ENCODE data around the gene TXNIP. TPM values are rescaled to one million over a fixed set of nuclear protein-coding genes. Genes with fewer than 3 reads are reported as not detected.

Gene TXNIP
- total and polyA plus RNA-seq, 2 donors (not counting 1 experiment from before 2014, with no cell fraction given) = 542 to 1,651 TPM

GRCh38 chr1:145946477-145946986 is 49.8 kb downstream of the TXNIP start:
- H3K79me2 ChIP-seq (ENCODE audit: control insufficient read depth, insufficient read depth, low read length) = peaks cover 29% of the 10 kb centered on the region
- ChIA-PET CTCF (no interaction called here), POLR2A (no interaction called here)
- no peaks in the 10 kb centered on the region for H3K9me3 ChIP-seq (ENCODE audit: control extremely low read depth in 1 of 3, control insufficient read depth in 2 of 3, insufficient read depth in 1 of 3, low read length in 2 of 3)
- no peaks in the 10 kb centered on the region for H3K4me1 ChIP-seq (ENCODE audit: control insufficient read depth in 2 of 2, insufficient read depth in 2 of 2, low read length in 2 of 2)
- H3K4me3 ChIP-seq (ENCODE audit: control extremely low read depth in 1 of 5, extremely low read depth in 1 of 5, insufficient read depth in 1 of 5, low read depth in 2 of 5, low read length in 4 of 5) = no peak overlapping the region
- H3K4me1 Mint-ChIP-seq = peaks cover 3% of the 10 kb centered on the region
- no peak overlapping the region for H3K27ac ChIP-seq (ENCODE audit: low read length in 2 of 2)
- no peak overlapping the region for H3K9ac ChIP-seq (ENCODE audit: low read length)
- ATAC-seq (ENCODE audit: low read depth) (no peak), DNase-seq (no peak)
- H3K4me2 ChIP-seq (replicated peaks; ENCODE audit: low read depth, low read length, poor library complexity, severe bottlenecking) = no peak overlapping the region
- intact Hi-C loops (cut with micrococcal nuclease) = no loop called here
- TF ChIP-seq CTCF (IDR thresholded peaks at IDR 0.05) (no peak), EZH2 (IDR thresholded peaks at IDR 0.05; ENCODE audit: borderline replicate concordance, insufficient read depth, low read depth, low read length, poor library complexity, severe bottlenecking) (no peak)
- peaks cover 3 to 27% of the 10 kb centered on the region in 2 experiments for H3K36me3 ChIP-seq (replicated peaks in 1 of 2; ENCODE audit: control extremely low read depth in 1 of 2, control insufficient read depth in 1 of 2, extremely low read depth in 1 of 2, insufficient read depth in 2 of 2, low read length in 1 of 2)
- WGBS (ENCODE audit: insufficient coverage) = 88% methylated on average over 1 of the region's 4 CpGs
- no peak overlapping the region for H3K4me3 Mint-ChIP-seq
- H2AFZ ChIP-seq (ENCODE audit: insufficient read depth, low read depth, low read length, poor library complexity, severe bottlenecking) = no peak overlapping the region
- H3K27me3 ChIP-seq (replicated peaks in 1 of 4; ENCODE audit: control extremely low read depth in 1 of 4, control insufficient read depth in 3 of 4, insufficient read depth in 4 of 4, low read length in 3 of 4) = no peaks in the 10 kb centered on the region
- H4K20me1 ChIP-seq (ENCODE audit: control insufficient read depth, insufficient read depth, low read length, poor library complexity, severe bottlenecking) = no peaks in the 10 kb centered on the region
- H3K9me3 Mint-ChIP-seq (ENCODE audit: insufficient read depth) = no peaks in the 10 kb centered on the region
- no peak overlapping the region for H3K27ac Mint-ChIP-seq
- no peaks in the 10 kb centered on the region for H3K27me3 Mint-ChIP-seq

GRCh38 chr1:145944532-145944931 is 51.8 kb downstream of the TXNIP start:
- ChIA-PET CTCF (interaction anchor here (0.9 to 1.1 kb wide), 2 partner anchors 35 kb away, joined by 3 to 4 read pairs; no protein-coding TSS in a partner anchor), POLR2A (interaction anchor here (0.6 to 0.7 kb wide), 2 partner anchors 14 to 20 kb away, joined by 3 to 5 read pairs; partner anchors contain the start of genes ANKRD34A and POLR3GL)
- H3K9ac ChIP-seq (ENCODE audit: low read length) = no peak overlapping the region
- no peak for DNase-seq
- no peak overlapping the region for H3K27ac Mint-ChIP-seq
- intact Hi-C loops (cut with micrococcal nuclease) = no loop called here
- TF ChIP-seq CTCF (IDR thresholded peaks at IDR 0.05) (no peak), EZH2 (IDR thresholded peaks at IDR 0.05; ENCODE audit: borderline replicate concordance, insufficient read depth, low read depth, low read length, poor library complexity, severe bottlenecking) (no peak)
- WGBS (ENCODE audit: insufficient coverage) = 100% methylated on average over 1 of the region's 3 CpGs
- no peaks in the 10 kb centered on the region for H3K9me3 Mint-ChIP-seq (ENCODE audit: insufficient read depth)
- no peaks in the 10 kb centered on the region for H3K27me3 ChIP-seq (replicated peaks in 1 of 4; ENCODE audit: control extremely low read depth in 1 of 4, control insufficient read depth in 3 of 4, insufficient read depth in 4 of 4, low read length in 3 of 4)
- H3K79me2 ChIP-seq (ENCODE audit: control insufficient read depth, insufficient read depth, low read length) = peaks cover 10% of the 10 kb centered on the region
- no peaks in the 10 kb centered on the region for H3K9me3 ChIP-seq (ENCODE audit: control extremely low read depth in 1 of 3, control insufficient read depth in 2 of 3, insufficient read depth in 1 of 3, low read length in 2 of 3)
- H3K27me3 Mint-ChIP-seq = no peaks in the 10 kb centered on the region
- H3K27ac ChIP-seq (ENCODE audit: low read length in 2 of 2) = no peak overlapping the region
- no peak overlapping the region for H3K4me3 ChIP-seq (ENCODE audit: control extremely low read depth in 1 of 5, extremely low read depth in 1 of 5, insufficient read depth in 1 of 5, low read depth in 2 of 5, low read length in 4 of 5)
- peaks cover 3 to 26% of the 10 kb centered on the region in 2 experiments for H3K36me3 ChIP-seq (replicated peaks in 1 of 2; ENCODE audit: control extremely low read depth in 1 of 2, control insufficient read depth in 1 of 2, extremely low read depth in 1 of 2, insufficient read depth in 2 of 2, low read length in 1 of 2)
- H2AFZ ChIP-seq (ENCODE audit: insufficient read depth, low read depth, low read length, poor library complexity, severe bottlenecking) = no peak overlapping the region
- no peak overlapping the region for H3K4me2 ChIP-seq (replicated peaks; ENCODE audit: low read depth, low read length, poor library complexity, severe bottlenecking)
- ATAC-seq (ENCODE audit: low read depth) = no peak
- H4K20me1 ChIP-seq (ENCODE audit: control insufficient read depth, insufficient read depth, low read length, poor library complexity, severe bottlenecking) = no peaks in the 10 kb centered on the region
- no peaks in the 10 kb centered on the region for H3K4me1 Mint-ChIP-seq
- no peaks in the 10 kb centered on the region for H3K4me1 ChIP-seq (ENCODE audit: control insufficient read depth in 2 of 2, insufficient read depth in 2 of 2, low read length in 2 of 2)
- no peak overlapping the region for H3K4me3 Mint-ChIP-seq

All from B cell (primary cell).